DOHH2 (cell line): ENCODE data around the gene PRDM5.

ENCODE experiments used
- H3F3A ChIP-seq: fragments of 200-600 bp; sonication (generic), shearing (Covaris generic); 2 replicates; pipeline ENCODE4 v1.6.0; 2016; ENCODE audit warnings: antibody characterized with exemption, mild to moderate bottlenecking; ENCODE audit not compliant: control insufficient read depth, insufficient read depth
- H3K27ac ChIP-seq: fragments of 200-600 bp; sonication (generic); 2 replicates; pipeline ENCODE4 v1.5.1; 2014; ENCODE audit warnings: low read depth, mild to moderate bottlenecking, low read length, moderate library complexity
- H3K27me3 ChIP-seq: fragments of 200-600 bp; sonication (generic); 2 replicates; pipeline ENCODE4 v1.6.1; 2014; ENCODE audit warnings: mild to moderate bottlenecking, low read length, mixed read lengths; ENCODE audit not compliant: control insufficient read depth
- H3K36me3 ChIP-seq: fragments of 200-600 bp; sonication (generic); 2 replicates; pipeline ENCODE4 v1.6.1; 2014; ENCODE audit warnings: mild to moderate bottlenecking, low read length, moderate library complexity, mixed read lengths; ENCODE audit not compliant: control insufficient read depth
- H3K4me1 ChIP-seq: fragments of 200-600 bp; sonication (generic); 2 replicates; pipeline ENCODE4 v1.6.1; 2014; ENCODE audit warnings: mild to moderate bottlenecking, low read length, mixed read lengths; ENCODE audit not compliant: control insufficient read depth
- H3K4me2 ChIP-seq: fragments of 200-600 bp; sonication (generic); 2 replicates; pipeline ENCODE4 v1.6.0; 2014; ENCODE audit warnings: mild to moderate bottlenecking, low read length, moderate library complexity
- H3K4me3 ChIP-seq: fragments of 200-600 bp; sonication (generic); 2 replicates; pipeline ENCODE4 v1.5.1; 2014; ENCODE audit warnings: mild to moderate bottlenecking, low read length, mixed read lengths
- H3K79me2 ChIP-seq: fragments of 200-600 bp; sonication (generic); 2 replicates; pipeline ENCODE4 v1.6.1; 2014; ENCODE audit warnings: mild to moderate bottlenecking, low read length, mixed read lengths; ENCODE audit not compliant: control insufficient read depth
- H3K9me2 ChIP-seq: fragments of 200-600 bp; sonication (generic); replicated peaks from 2 replicates; pipeline ENCODE4 v1.6.1; 2014; ENCODE audit warnings: mild to moderate bottlenecking, low read length, mixed read lengths; ENCODE audit not compliant: control insufficient read depth
- H3K9me3 ChIP-seq: fragments of 200-600 bp; sonication (generic); 2 replicates; pipeline ENCODE4 v1.6.1; 2014; ENCODE audit warnings: antibody characterized with exemption, low read length, mixed read lengths; ENCODE audit not compliant: control insufficient read depth, insufficient read depth
- H4K20me1 ChIP-seq: fragments of 200-600 bp; sonication (generic); 2 replicates; pipeline ENCODE4 v1.6.0; 2014; ENCODE audit warnings: low read depth, mild to moderate bottlenecking, antibody characterized with exemption, low read length, moderate library complexity; ENCODE audit not compliant: control insufficient read depth, insufficient read depth
- EZH2phosphoT487 ChIP-seq: fragments of 200-600 bp; sonication (generic); IDR thresholded peaks from 2 replicates; pipeline ENCODE4 v1.6.1; 2017; ENCODE audit warnings: borderline replicate concordance, mild to moderate bottlenecking, antibody characterized with exemption, low read length, moderate library complexity, mixed read lengths
- TF ChIP-seq, protein P1 (sequence below): fragments of 200-600 bp; sonication (generic); IDR thresholded peaks from one replicate; pipeline ENCODE4 v1.5.1; 2014; ENCODE audit warnings: antibody characterized with exemption, mild to moderate bottlenecking, low read depth, low read length; ENCODE audit not compliant: poor library complexity, severe bottlenecking

PRDM5 gene

DNA sequence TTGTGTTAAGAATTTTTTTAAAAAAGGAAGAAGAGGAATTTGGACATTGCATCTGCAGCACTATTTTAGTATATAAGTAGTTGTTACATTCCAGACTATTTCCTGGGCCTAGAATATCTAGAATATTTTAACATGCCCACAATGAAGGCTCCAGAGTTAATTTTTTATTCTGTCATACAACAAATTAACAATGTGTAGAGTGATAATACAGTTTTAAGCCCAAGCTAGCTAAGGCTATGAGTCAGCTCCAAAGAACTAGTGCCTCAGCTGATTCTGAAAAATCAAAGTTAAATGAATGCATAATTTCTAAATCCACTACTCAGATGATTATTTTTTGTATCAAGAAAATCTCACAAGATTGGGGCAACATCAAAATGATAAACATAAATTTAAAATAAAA is 231.4 kb downstream of the PRDM5 start:
- TF ChIP-seq EZH2phosphoT487: no peak
- TF ChIP-seq, protein P1, sequence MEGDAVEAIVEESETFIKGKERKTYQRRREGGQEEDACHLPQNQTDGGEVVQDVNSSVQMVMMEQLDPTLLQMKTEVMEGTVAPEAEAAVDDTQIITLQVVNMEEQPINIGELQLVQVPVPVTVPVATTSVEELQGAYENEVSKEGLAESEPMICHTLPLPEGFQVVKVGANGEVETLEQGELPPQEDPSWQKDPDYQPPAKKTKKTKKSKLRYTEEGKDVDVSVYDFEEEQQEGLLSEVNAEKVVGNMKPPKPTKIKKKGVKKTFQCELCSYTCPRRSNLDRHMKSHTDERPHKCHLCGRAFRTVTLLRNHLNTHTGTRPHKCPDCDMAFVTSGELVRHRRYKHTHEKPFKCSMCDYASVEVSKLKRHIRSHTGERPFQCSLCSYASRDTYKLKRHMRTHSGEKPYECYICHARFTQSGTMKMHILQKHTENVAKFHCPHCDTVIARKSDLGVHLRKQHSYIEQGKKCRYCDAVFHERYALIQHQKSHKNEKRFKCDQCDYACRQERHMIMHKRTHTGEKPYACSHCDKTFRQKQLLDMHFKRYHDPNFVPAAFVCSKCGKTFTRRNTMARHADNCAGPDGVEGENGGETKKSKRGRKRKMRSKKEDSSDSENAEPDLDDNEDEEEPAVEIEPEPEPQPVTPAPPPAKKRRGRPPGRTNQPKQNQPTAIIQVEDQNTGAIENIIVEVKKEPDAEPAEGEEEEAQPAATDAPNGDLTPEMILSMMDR: no peak
- no peaks in the 10 kb centered on the region for H4K20me1 ChIP-seq

GRCh38 chr4:120688791-120689190 is 233.7 kb downstream of the PRDM5 start:
- H4K20me1 ChIP-seq: no peaks in the 10 kb centered on the region
- no peak for TF ChIP-seq EZH2phosphoT487
- TF ChIP-seq, protein P1: no peak
- no peak overlapping the region for H3K4me3 ChIP-seq
- no peaks in the 10 kb centered on the region for H3K9me3 ChIP-seq
- no peaks in the 10 kb centered on the region for H3K9me2 ChIP-seq
- no peaks in the 10 kb centered on the region for H3K79me2 ChIP-seq
- H3K36me3 ChIP-seq: no peaks in the 10 kb centered on the region
- 0 out of 2 replicates have a peak, but pooled peaks cover 3% of the 10 kb centered on the region for H3K27me3 ChIP-seq
- no peaks in the 10 kb centered on the region for H3K4me1 ChIP-seq
- no peaks in the 10 kb centered on the region for H3F3A ChIP-seq
- H3K4me2 ChIP-seq: no peak overlapping the region
- no peak overlapping the region for H3K27ac ChIP-seq

More for the DNA sequence above, 231.4 kb downstream of the PRDM5 start:
- no peaks in the 10 kb centered on the region for H3K79me2 ChIP-seq
- H3K4me2 ChIP-seq: no peak overlapping the region
- H3F3A ChIP-seq: no peaks in the 10 kb centered on the region
- H3K27me3 ChIP-seq: 0 out of 2 replicates have a peak, but pooled peaks cover 3% of the 10 kb centered on the region
- H3K4me3 ChIP-seq: no peak overlapping the region
- H3K9me2 ChIP-seq: no peaks in the 10 kb centered on the region
- no peaks in the 10 kb centered on the region for H3K4me1 ChIP-seq
- no peaks in the 10 kb centered on the region for H3K9me3 ChIP-seq
- H3K36me3 ChIP-seq: no peaks in the 10 kb centered on the region
- no peak overlapping the region for H3K27ac ChIP-seq

- H3K27ac ChIP-seq: no peak overlapping the region
- H3K4me3 ChIP-seq: no peak overlapping the region
- H3K36me3 ChIP-seq: no peaks in the 10 kb centered on the region
- no peak overlapping the region for H3K4me2 ChIP-seq
- TF ChIP-seq, protein P1: no peak
- no peak for TF ChIP-seq EZH2phosphoT487
- no peaks in the 10 kb centered on the region for H3F3A ChIP-seq
- no peaks in the 10 kb centered on the region for H3K9me3 ChIP-seq
- H3K79me2 ChIP-seq: no peaks in the 10 kb centered on the region
- H3K4me1 ChIP-seq: no peaks in the 10 kb centered on the region
- no peaks in the 10 kb centered on the region for H3K9me2 ChIP-seq
- 0 out of 2 replicates have a peak, but pooled peaks cover 3% of the 10 kb centered on the region for H3K27me3 ChIP-seq
- no peaks in the 10 kb centered on the region for H4K20me1 ChIP-seq
These were observed 236.7 kb downstream of the PRDM5 start for GRCh38 chr4:120685756-120686278.
